Measurements from ENCODE around the gene GRIA4.
A peak's percentile ranks its signal among the peaks of the same experiment; 100 is the strongest.

DNA sequence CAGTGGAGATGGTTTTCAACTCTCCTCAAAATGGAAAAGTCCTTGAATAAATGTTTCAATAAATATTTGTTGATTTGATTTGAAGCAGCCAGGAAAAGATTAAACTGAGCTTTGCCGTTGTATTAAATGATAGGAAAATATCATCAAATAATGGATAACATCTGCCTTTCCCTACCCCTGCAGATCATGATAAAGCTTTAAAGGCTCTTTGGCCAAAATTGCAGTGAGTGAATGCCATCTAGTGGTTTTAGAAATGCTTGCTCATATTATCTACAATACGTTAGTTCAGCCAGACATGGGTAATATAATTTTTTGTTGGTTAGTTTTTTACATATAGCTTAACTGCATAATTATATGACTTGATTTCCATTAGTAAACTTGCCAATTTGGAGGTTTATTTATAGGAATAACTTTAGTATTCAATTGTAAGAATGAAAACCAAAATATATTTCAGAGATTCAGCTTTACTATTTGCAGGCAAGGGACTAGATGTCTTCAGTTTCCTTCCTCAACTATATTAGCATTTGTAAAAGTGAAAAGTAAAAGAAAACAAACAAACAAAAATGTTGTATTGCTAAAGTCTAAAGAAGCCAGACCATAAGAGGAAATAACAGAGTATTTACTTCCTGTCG lies 253.0 kb downstream of the GRIA4 start:
- TF ChIP-seq, protein P1, sequence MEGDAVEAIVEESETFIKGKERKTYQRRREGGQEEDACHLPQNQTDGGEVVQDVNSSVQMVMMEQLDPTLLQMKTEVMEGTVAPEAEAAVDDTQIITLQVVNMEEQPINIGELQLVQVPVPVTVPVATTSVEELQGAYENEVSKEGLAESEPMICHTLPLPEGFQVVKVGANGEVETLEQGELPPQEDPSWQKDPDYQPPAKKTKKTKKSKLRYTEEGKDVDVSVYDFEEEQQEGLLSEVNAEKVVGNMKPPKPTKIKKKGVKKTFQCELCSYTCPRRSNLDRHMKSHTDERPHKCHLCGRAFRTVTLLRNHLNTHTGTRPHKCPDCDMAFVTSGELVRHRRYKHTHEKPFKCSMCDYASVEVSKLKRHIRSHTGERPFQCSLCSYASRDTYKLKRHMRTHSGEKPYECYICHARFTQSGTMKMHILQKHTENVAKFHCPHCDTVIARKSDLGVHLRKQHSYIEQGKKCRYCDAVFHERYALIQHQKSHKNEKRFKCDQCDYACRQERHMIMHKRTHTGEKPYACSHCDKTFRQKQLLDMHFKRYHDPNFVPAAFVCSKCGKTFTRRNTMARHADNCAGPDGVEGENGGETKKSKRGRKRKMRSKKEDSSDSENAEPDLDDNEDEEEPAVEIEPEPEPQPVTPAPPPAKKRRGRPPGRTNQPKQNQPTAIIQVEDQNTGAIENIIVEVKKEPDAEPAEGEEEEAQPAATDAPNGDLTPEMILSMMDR (IDR thresholded peaks at IDR 0.05) = peak in 2 of 3 experiments; percentile 52 to 59
- TF ChIP-seq POLR2A (IDR thresholded peaks at IDR 0.05) = no peak
- TF ChIP-seq POLR2AphosphoS5 (IDR thresholded peaks at IDR 0.05; ENCODE audit: insufficient read depth in 1 of 2, low read depth in 1 of 2) = no peak
